NCI-H1930 (cell line): ENCODE results near the gene RTN4RL1.

Source experiments
- DNase-seq, 2 experiments: peaks; one replicate each; lab custom pipeline; 2025; lab: John Stamatoyannopoulos, UW

RTN4RL1 gene

GRCh38 chr17:2059547-2060384, 34.6 kb upstream of the RTN4RL1 start:
- no peak for DNase-seq

DNA sequence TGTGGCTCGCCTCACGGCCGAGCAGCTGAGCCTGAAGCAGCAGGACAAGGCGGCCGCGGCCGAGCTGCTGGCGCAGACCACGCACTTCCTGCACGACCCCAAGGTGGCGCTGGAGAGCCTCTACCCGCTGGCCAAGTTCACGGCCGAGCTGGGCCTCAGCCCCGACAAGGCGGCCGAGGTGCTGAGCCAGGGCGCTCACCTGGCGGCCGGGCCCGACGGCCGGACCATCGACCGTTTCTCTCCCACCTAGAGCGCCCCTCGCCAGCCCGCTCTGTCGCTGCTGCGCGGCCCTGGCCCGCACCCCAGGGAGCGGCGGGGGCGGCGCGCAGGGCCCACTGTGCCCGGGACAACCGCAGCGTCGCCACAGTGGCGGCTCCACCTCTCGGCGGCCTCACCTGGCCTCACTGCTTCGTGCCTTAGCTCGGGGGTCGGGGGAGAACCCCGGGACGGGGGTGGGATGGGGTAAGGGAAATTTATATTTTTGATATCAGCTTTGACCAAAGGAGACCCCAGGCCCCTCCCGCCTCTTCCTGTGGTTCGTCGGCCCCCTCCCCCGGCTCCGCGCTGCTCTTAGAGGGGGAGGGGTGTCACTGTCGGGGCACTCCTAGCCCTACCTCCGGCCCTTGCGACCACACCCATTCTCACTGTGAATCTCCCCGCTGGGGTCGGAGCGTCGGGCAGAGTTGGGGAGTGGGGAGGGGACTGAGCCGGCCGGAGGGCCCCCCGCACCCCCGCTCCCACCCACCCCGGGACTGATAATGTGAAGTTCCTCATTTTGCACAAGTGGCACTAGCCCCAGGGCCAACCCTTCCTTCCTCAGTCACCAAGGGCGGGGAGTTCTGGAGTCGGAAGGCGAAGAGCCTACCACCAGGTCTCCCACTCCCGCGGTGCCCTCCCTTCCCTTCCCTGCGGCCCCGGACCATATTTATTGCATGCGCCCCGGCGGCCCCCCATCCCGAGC, 33.7 kb upstream of the RTN4RL1 start:
- no peak for DNase-seq

- no peak for DNase-seq
Measured at GRCh38 chr17:2057760-2058585, 32.8 kb upstream of the RTN4RL1 start.

- no peak for DNase-seq
Measured at GRCh38 chr17:2057175-2057759, 32.1 kb upstream of the RTN4RL1 start.

DNA sequence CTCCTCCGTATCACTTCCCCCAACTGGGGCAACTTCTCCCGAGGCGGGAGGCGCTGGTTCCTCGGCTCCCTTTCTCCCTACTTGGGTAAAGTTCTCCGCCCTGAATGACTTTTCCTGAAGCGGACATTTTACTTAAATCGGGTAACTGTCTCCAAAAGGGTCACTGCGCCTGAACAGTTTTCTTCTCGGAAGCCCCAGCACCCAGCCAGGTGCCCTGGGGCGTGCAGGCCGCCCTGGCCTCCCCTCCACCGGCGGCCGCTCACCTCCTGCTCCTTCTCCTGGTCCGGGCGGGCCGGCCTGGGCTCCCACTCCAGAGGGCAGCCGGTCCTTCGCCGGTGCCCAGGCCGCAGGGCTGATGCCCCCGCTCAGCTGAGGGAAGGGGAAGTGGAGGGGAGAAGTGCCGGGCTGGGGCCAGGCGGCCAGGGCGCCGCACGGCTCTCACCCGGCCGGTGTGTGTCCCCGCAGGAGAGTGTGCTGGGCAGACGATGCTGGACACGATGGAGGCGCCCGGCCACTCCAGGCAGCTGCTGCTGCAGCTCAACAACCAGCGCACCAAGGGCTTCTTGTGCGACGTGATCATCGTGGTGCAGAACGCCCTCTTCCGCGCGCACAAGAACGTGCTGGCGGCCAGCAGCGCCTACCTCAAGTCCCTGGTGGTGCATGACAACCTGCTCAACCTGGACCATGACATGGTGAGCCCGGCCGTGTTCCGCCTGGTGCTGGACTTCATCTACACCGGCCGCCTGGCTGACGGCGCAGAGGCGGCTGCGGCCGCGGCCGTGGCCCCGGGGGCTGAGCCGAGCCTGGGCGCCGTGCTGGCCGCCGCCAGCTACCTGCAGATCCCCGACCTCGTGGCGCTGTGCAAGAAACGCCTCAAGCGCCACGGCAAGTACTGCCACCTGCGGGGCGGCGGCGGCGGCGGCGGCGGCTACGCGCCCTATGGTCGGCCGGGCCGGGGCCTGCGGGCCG, 31.4 kb upstream of the RTN4RL1 start:
- no peak for DNase-seq

- no peak for DNase-seq
Measured at GRCh38 chr17:2055292-2056205, 30.4 kb upstream of the RTN4RL1 start.

DNA sequence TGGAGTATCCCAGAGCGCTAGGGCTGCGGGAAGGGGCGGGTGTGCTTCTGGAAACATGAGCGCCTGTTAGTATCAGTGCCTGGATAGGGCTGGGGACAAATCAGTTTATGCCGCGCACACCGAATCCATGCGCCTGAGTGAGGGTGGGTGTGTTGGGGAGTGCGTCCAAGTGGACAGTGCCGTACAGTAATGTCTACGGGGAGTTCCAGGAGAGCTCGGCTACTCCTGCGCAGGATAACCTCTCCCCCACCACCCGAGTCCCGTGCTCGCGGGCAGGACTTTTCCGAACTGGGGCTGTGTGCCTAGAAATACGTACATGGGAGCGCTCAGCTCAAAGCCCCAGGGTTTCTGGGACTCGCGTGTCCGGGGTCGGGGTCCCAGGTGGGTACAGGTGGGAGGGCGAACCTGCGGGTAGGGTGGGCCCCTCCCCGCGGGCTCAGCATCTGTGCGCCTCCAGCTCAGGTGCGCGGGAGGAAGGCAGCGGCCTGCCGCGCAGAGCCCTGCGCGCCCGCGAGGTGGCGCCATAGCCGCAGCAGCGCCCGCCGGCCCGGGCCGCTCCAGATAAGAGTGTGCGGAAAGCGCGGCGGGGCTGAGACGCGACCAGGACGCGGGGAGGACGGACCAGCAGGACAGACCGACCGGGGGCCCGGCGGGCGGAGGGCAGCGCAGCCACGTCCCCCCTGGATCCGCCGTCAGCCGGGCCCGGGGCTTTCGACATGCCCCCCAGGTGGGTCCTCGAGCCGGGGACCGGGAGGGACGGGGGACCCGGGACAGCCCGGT, 29.6 kb upstream of the RTN4RL1 start, which contains the start of gene HIC1:
TSS of gene HIC1 (plus strand) at position 592 of the 780 bp plus-strand sequence. CDS start 1,588 bp downstream, outside the sequence.
- DNase-seq: peak; percentile 51 to 73

GRCh38 chr17:2054262-2054511, 29.1 kb upstream of the RTN4RL1 start:
- peak in 1 of 2 experiments; percentile 43 for DNase-seq

DNA sequence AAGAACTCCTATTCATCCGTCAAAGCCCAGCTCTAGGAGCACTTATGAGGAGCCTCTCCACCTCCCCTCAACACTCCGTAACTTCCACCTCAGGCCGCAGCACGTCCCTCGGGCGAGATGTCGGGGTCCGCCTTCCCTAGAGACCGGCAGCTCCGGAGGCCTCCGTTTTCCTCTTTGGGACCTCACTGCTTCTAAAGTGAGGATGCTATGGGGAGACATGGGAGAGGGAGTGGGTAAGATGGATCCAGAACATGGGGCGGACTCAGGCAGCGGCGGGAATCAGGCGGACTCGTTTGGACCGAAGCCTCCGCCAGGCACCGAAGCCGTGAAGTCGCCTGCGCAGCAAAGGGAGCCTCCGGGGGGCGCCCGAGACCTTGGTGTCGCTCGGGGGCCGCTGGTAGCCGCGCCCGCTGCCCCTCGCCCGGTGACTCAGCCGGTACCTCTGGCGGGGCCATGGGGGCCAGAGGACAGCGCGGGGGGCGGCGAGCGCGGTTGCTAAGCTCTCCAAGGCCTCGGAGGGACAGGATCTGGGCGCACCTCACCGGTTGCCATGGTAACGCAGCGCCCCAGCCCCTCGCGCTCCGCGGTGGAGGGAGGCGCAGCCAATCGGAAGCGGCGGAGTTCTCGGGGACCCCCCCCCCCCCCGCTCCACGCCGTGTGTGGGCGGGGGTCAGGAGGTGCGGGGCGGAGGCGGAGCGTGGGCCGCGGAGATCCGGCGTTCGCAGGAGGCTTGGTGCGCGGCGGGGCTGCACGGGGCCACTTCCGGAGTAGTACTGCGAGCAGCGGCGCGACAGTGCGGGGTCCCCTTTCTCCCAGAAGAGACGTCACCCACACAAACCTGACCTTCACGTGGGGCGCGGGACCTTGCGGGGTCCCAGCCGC, 28.5 kb upstream of the RTN4RL1 start:
- peak; percentile 56 to 74 for DNase-seq

- DNase-seq: no peak
Measured at GRCh38 chr17:2051933-2052559, 26.9 kb upstream of the RTN4RL1 start.

GRCh38 chr17:2051061-2051932, 26.2 kb upstream of the RTN4RL1 start:
- DNase-seq: peak; percentile 23 to 37

DNA sequence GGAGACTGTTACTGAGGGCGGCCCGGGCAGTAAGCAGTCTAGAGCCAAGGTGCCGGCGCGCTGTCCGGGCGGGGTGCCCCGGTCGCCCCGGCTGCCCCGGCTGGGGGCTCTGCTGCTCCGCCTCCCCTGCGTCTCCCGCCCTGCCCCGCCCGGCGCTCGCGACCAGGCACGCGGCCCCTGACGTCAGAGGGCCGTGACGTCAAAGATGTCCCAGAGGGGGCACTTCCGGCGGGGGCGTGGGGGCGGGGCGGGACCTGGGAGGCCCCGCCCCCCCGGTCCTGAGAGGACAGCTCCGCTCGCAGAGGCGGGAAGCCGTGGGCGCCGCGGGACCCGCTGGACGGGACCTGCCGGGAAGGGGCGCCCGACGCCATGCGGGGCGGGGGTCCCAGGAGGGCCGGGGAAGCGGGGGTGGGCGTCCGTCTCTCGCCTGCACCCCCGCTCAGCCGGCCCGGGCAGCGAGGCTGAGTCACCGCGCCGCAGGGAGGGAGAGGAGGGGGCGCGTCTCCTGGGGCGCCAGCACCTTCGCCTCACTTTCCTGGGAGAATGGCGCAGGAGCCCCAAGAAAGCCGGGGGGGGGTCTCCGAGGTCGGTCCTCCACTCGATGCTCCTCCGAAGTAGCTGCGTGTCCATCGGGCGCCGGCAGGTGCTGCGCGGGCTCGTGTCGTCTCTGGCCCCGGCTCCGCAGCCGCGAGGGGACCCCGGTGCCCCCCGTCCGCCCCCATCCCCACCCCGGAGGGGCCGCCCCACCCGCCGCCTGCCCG, 25.3 kb upstream of the RTN4RL1 start:
- DNase-seq: peak; percentile 80 to 89

- DNase-seq: peak; percentile 81 to 88
Measured at GRCh38 chr17:2049333-2050299, 24.5 kb upstream of the RTN4RL1 start.

- no peak for DNase-seq
Measured at GRCh38 chr17:2048805-2049204, 23.7 kb upstream of the RTN4RL1 start.
